Suppressor macrophage treated with lipopolysaccharide for 1 hour (primary cell): ENCODE results near the gene ZW10.
A peak's percentile ranks its signal among the peaks of the same experiment; 100 is the strongest.
"Not testable (repeated sequence)": the region's sequence is repeated elsewhere in the genome, so short reads cannot be mapped to it uniquely, and the experiment has no call there.

Experiments used
- DNase-seq, 3 donors: peaks; one replicate each; pipeline ENCODE4 v3.0.0-alpha.2; 2020 to 2022

ZW10 gene

DNA sequence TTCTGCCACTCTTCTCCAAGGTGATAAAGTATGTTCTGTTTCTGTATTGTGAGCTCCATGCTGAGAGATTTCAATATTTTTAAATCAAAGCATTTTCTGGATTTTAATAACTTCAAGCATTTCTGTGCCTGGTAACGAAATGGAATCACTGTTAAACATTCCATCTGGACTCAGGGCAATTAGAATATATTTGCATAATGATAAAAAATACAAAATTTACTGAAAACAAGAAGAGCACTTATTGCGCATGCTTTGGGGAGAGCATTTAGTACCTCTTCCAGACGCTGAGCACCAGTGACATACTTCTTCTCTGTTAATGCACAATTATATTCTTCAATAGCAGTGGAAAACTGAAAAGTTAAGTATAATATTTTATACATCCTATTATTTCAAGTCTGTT lies 13.3 kb downstream of the ZW10 start:
- no peak for DNase-seq

DNA sequence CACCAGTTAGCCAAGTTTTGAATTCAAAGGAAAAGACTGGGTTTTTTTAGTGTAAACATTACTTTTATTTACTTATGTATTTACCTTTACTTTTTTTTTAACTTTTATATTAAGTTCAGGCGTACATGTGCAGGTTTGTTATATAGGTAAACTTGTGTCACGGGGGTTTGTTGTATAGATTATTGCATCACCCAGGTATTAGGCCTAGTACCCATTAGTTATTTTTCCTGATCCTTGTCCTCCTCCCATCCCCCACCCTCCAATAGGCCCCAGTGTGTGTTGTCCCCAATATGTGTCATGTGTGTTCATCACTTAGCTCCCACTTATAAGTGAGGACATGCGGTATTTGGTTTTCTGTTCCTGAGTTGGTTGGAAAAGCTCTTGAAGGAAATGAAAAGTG lies 20.6 kb downstream of the ZW10 start:
- no peak for DNase-seq

DNA sequence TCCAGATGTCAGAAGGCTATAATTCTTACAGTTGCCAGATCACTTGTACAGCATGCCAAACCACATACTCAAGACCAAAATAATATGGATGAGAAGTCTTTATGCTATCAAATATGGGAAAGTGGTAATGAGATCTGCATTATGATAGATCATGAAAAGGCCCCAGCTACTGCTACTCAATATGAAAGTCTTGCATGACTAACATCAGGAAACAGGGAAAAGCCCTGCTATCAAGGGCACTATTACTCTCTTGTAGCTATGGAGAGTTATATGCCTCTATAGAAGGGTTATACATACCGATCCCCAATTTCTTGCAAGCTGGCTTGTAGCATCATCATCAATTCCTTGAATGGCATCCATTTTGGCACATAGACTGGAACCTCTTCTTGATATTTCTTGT lies 37.2 kb downstream of the ZW10 start:
- DNase-seq: no peak

DNA sequence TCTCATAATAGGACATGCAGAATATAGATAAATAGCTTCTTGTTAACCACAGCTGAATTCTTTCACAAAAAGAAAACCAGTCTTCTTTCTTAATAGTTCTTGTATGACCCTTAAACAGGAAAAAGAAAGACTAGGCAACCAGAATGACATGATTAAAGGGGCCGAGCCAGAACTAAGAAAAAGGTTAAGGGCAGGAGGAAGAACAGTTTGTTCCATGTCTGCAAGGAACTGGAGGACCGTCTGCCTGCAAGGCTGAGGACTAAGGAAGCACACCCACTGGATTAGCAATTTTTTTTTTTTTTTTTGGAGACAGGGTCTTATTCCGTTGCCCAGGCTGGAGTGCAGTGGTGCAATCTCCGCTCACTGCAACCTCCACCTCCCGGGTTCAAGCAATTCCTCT lies 41.4 kb downstream of the ZW10 start:
- DNase-seq: no peak

DNA sequence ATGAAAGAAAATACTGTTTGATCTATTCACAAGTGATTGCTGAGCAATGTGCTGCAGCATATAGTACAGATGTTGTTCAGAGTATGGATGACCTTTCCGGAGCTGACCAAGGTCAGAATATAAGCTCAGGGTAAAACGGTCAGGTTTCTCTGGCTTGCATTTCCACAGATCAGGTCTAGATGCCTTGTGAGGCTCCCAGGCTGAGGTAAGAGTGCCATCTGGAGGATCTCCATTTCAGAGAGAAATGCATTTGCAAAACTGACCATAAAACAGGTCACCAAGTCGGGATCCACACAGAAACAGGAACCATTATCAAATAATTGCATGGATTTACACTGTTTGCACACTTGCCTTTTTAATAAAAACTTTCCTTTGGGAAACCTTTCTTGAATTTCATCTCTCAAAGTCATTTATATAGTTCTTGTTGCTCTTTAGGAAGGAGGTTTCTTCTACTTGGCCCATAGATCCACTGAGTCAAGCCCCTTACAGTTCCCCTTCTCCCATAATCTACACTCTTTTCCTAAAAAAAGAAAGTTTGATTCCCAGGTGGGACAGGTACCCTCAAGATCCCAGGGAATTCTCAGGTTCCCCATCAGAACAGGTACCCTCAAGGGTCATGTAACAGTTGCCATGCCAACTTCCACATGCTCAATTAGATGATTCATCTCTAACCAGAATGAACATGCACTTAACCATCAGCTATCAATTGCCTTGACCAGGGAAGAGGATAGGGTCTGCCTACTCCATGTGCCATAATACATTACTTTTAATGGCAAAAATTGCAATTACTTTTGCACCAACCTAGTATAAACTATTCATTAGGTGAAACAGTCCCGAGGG lies 42.4 kb downstream of the ZW10 start:
- DNase-seq: peak; percentile 56 to 61 (median 61)

DNA sequence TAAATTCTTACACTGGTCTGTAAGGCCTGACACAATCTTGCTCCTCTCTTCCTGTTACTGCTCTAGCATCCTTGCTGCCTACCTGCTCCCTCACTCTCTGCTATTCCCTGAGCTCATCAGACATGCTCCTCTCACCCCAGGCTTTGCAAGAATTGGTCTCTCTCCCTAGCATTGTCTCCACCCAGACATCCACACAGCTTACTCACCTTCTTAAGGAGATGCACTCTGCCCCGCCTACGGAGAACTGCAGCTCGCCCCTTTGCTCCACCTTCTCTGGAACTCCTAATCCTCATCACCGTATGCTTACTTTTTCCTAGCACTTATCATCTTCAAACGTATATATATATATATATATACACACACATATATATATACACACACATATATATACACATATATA lies 44.0 kb downstream of the ZW10 start:
- no peak for DNase-seq

DNA sequence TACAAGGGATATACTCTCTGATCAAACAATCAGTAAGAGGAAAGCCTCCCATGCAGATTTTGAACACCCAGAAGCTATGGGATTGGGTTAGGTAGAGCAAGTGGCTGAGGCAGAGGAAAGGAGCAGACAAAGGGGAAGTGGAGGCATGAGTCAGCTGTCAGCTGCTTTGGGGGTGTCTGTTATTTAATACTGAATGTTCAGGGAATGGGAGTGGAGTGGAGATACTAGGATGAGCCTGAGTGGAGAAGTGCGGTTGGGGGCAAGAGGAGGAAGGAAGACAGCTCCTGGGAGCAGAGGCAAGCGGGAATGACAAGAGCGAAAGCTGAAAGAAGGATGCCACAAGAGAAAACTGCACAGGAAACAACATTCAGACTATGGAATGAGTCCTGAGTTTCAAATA lies 44.7 kb downstream of the ZW10 start:
- DNase-seq: peak; percentile 67 to 71 (median 68)

DNA sequence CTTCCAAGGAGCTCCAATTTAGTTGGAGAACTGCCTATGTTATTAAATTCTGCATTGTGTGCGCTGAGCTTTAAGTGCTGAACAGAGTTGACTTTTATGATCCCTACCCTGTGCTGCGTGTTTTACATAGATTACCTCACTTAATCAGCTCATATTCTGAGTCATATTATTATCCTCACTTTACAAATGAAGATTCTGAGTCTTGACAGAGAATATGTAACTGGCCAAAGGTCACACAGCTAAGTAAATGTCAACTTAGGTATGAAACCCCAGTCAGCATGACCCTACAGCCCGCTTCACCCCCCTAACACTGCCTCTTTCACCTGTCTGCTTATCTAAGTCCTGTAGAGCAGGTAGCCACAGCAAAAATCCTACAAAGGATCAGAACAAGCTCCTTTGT lies 47.6 kb downstream of the ZW10 start:
- DNase-seq: no peak

DNA sequence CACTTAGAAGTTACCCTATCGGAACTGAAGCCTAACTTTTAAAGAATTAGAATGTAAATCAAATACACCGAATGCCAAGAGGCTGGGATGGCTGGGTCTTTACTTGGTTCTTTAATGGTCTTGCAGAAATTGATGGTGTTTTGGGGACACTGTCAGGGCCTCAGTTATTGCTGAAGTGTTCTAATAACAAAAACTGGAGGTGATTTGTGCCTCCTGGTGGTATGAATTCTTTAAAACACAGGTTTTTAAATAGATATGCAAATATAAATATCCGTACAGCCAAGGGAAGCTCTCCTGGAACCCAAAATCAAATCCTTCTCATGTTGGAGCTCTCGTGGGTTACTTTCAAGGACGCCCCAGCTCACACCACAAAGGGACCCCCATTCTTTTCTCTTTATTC lies 48.1 kb downstream of the ZW10 start:
- DNase-seq: no peak

DNA sequence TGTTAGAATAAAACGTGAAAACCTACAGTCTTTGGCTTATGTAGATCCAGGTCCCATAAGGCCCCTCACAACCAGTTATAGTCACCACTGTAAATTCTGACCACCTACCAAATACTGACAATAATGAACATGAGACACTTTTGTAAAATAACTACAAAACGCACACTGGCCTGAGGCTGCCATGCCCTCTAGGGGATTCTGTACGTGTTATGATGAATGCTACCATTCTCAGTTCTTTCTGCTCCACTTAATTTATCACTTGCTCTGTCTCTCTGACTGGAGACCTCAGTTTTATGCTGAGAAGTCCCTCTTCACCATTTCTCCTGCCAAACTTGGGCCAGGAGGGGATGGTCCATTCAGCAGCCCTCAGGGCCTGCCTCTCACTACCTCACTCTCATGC lies 48.7 kb downstream of the ZW10 start:
- DNase-seq: no peak

DNA sequence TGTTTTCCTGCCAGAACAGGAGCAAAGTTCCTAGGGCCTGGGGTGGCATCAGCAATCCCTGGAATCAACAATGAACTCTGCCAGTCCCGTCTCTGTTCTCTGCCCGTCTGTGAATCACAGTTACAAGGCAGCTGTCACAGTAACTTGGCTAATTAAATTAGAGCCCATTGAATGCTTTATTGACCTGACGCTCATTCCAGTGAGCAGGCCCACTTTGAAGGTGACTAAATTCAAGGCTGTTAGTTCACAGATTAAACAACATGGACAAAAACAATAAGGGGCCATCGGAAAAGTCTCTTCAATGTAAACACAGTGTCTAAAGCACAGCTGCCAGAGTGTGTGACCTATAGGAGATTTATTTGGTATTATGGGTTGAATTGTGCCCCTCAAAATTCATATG lies 49.7 kb downstream of the ZW10 start:
- no peak for DNase-seq

DNA sequence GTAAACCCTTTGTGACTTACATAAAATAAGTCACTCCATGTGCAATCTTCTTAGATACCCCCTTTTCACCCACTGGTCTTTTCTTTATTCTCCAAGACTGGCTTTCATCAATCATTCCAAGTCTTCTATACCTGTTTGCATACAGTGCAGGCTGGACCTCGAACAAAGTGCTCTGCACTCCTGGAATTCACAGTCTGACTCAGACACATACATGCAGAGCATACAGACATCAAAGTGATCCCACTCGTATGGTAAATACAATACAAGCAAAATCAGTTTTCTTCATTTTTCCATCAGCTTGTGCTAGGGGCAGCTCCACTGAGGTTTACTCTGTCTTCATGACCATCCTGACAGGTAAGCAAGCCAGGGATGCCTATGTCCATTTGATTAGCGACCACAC lies 50.6 kb downstream of the ZW10 start:
- DNase-seq: no peak

DNA sequence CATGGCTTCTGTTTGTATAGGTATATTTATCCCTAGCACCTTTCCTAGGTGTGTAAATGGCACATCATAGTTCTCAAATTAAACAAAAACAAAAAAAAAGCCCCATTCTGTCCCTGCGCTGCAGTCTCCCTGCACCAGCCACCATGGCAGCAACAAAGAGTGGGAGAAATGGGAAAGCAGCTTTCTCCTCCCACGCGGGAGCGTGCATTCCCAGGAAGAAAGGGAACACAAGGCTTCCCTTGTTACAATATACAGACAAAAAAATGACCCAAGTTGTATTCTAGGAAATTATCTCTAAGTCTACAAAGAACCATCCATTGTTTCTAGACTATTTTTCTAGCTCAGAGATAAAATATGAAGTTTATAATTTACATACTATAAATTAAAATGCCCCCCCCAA lies 51.3 kb downstream of the ZW10 start:
- no peak for DNase-seq

DNA sequence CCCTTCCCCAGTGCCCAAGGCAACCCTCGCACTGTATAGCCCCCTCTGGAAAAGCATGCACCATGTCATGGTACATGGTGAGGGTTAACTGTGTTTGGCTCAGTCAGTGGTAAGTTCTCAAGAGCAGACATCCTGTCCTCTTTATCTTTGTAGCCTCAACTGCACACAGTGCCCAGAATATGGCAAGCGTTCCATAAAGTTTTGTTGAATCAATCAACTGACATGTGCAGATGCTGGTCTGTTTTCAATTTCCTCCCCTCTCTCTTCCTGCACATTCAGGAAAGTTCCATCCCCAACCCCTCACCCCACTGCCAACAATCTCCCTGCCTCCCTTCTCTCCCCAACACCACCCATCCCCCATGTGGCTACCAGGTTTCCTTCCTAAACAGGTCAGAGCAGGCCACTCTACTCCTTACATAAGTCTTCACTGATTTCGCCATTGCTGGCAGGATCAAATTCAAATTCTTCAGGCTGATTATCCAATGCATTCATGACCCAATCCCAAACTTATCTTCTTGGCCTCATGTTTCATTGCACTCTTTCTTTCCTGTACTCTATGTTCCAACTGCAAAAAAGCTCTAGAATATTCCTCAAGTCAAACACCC lies 51.9 kb downstream of the ZW10 start:
- DNase-seq: no peak

DNA sequence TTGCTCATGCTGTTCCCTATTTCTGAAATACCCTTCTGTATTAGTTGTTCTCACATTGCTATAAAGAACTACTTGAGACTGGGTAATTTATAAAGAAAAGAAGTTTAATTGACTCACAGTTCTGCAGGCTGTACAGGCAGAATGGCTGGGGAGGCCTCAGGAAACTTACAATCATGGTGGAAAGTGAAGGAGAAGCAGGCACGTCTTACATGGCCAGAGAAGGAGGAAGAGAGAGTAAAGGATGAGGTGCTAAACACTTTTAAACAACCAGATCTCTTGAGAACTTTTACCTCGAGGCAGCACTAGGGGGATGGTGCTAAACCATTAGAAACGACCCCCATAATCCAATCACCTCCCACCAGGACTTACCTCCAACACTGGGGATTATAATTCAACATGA lies 53.0 kb downstream of the ZW10 start:
- DNase-seq: not testable (repeated sequence)

DNA sequence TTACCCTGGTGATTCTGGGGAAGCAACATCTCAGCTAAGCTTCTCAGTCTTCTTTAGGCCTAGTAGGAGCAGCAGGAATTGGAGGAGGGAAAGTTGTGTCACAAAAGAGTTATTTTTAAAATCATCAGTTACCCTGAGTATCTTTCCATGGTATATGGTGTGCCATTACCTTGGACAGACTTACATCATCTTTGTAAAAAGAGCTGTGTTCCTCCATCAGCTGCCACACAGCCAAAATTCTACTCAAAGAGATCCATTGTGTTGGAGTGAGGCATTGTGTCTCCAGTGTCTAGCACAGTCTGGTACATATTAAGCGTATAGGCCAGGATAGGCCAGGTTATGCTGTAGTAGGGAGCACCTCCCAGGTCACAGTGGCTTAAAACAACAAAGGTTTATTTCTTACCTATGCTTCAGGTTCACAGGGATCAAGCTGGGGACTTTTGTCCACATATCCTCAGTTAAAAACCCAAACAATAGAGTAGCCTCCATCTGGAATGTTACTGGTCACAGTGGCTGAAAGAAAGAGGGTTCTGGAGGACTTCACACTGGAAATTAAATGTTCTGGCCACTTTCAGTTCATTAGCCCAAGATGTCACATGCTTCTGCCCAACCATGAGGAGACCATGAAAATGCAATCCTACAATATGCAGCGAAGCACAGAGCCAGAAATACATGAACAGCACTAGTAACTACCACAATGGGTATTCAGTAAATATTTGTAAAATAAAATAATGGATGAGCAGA lies 57.4 kb downstream of the ZW10 start:
- DNase-seq: no peak

DNA sequence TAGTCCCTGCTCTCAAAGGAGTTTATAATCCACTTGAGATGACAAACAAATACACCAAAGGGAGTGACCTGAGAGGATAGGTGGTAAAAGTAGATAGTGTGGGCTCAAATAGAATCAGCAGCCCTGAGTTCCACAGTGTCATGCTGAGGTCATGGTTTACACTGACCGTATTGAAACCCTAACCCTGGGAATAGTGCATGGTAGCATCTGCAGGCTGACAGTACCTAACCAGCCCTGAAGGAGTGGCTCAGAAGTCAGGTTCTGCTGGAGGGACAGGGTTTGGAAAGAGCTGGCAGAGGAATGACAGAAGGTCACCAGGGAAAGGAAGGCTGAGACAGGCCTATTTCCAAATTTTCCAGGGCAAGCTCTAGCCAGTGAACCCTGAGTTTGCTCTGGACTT lies 58.2 kb downstream of the ZW10 start:
- DNase-seq: no peak

DNA sequence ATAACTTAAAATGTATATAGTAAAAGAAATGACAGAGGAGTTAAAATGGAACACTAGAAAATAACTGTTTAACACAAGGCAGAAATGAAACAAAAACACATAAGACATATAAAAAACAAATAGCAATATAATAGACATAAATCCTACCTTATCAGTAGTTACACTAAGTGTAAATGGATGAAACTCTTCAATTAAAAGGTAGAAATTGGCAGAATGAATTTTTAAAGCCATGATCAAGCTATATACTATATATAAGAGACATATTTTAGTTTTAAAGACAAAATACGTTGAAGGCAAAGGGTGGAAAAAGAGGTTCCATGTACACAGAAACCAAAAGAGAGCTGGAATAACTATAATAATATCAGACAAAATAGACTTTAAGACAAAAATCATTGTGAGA lies 62.5 kb downstream of the ZW10 start:
- no peak for DNase-seq

DNA sequence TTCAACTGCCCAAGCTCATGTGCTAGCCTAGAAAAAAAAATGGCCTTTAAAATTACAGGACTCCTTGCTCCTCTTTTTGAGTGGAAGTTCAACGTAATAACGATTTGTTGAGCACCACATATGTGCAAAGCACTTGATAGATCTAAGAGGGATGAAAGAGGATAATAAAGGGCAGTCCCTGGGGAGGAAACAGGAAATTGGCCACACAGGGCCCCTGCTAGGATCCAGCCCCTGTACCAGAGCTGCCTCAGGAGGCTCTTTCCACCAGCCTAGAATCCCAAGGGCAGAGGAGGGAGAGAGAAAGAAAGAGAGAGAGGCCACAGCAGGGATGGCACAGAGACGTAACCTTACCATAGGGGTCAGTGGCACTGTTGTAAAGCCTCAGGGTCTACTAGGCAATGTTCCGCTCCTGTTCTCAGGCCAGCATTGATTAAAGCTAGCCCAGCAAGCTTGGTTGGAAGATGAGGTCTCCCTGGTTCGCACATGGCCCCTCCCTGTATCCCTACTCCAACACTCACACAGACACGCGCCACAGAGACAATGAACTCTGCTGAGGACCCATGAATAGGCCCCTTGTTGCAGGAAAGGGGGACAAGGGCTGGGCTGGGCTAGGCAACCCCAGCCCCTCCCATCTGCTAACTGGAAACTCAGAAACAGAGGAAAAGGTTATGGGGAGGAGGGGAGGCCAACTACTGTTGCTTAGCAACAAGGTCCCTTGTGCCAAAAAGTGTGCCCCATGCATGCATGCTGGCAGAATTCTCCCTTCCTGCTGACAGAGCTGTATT lies 67.4 kb downstream of the ZW10 start, which contains the start of gene TMPRSS5:
TMPRSS5 (minus strand) TSS at position 438 of the 785 bp plus-strand sequence; CDS start at position 354, 84 bp downstream.
- DNase-seq: no peak

DNA sequence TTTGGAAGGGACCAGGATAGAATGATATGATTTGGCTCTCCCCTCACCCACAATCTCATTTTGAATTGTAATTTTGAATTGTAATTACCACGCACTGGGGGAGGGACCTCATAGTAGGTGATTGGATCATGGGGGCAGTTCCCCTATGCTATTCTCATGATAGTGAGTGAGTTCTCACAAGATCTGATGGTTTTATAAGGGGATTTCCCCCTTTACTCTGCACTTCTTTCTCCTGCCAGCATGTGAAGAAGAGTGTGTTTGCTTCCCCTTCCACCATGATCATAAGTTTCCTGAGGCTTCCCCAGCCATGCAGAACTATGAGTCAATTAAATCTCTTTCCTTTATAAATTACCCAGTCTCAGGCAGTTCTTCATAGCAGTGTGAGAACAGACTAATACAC lies 69.9 kb downstream of the ZW10 start:
- peak; percentile 21 to 37 (median 34) for DNase-seq

DNA sequence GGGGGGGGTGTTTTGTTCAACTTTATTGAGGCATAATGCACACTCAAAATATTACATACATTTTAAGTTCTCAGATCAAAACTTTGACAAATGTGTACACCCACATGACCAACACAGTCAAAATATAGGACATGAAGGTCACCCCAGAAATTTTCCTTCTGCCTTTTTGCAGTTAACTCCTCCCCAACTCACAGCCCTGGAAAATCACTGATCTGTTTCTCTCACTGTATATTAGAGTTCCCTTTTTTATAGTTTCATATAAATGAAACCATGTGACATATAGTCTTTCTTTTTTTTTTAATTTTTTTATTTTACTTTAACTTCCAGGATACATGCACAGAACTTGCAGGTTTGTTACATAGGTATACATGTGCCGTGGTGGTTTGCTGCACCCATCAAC lies 72.0 kb downstream of the ZW10 start:
- DNase-seq: no peak

DNA sequence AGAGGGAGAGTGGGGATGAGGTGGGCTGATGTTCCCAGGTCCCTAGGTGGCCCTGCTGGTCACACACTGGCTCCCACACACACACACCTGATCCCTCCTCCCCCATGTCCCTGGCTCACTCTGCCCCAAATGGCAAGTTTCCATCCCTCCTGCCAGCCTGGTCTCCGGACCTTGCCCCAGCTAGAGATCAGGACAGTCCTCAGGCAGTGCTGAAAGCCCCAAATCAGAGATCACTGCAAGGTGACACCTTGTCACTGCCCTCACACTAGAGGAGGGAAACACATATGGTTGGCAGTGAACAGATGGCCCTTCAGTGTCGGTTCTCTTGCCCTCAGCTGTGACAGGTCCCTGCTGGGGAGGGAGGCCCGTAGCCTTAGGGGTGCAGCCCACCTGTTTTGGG lies 75.0 kb downstream of the ZW10 start:
- no peak for DNase-seq

DNA sequence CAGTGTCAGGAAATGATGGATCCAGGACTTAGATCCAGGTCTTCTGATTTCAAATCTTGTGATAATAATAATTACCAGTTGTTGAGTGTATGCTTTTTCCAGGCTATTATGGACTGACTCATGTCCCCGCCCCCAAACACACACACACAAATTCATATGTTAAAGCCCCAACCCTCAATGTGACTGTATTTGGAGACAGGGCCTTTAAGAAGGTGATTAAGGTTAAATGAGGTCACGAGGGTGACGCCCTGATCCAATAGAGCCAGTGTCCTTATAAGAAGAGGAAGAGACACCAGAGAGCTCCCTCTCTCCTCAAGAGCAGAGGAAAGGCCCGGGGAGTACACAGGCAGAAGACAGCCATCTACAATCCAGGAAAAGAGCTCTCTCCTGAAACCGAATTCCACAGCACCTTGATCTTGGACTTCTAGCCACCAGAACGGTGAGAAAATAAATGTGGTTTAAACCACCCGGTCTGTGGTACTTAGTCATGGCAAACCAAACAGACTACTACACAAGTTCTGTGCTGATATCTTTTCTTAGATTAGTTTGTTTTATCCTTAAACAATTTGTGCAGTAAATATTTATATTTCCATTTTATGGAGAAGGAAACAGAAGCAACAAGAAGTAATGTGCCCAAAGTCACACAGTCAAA lies 75.6 kb downstream of the ZW10 start:
- DNase-seq: peak in 1 of 3 donors; percentile 4
